ENCODE results near the gene TPST1.
"Not testable (repeated sequence)": the region's sequence is repeated elsewhere in the genome, so short reads cannot be mapped to it uniquely, and the experiment has no call there.

The TPST1 gene

DNA sequence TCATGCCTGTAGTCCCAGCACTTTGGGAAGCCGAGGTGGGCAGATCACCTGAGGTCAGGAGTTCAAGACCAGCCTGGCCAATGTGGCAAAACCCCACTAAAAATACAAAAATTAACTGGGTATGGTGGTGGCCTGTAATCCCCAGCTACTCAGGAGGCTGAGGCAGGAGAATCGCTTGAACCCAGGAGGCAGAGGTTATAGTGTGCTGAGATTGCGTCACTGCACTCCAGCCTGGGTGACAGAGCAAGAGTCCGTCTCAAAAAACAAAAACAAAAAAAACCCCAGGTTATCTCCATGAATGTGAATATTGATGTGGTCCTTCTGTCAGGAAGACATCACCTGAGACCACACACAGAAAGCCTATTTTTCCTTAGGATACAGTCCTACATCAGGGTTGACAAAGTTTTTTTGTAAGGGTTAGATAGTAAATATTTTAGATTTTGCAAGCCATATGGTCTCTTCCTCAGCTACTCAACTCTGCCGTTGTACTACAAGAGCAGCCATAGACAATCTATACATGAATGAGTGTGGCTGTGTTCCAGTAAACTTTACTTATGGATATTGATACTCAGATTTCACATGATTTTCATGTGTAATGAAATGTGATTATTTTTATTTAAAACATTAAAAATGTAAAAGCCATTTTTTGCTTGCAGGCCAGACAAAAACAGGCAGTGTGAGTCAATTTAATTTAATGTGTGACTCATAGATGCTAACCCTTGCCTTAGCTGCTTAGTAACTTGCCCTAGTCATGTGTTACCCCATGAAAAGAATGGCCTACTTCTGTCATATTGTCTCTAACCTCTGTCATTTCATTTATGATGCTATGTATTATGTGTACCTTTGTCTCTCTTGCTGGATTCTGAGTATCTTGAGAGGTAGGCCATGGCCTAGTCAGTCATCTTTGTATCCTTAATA lies 78.1 kb downstream of the TPST1 start:
- DNase-seq (ENCODE audit: low spot score), result peak; percentile 64

DNA sequence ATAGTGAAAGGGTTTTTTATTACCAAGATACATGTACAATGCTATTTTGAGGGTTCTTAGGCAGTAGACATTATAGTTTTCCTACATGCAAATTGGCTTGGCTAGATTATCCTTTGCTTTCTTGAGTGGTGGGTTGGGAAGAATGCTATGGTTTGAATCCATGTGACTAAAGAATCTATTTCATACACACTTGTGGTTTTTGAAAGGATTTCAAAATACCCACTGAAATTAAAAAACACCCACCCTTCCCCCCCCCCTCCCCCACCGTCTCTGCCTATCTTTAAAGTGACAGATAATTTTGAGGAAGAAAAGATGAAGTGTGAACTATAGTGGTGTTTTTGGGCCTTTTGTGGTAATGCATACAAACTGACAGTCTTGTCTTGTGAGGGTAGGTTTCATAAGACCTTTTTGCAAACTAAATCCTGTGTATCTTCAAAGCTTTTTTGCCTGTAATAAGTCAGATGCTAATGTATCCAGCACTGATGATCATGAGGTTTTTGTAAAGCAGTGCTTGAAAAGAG lies 90.9 kb downstream of the TPST1 start:
- DNase-seq (ENCODE audit: low spot score), result no peak

DNA sequence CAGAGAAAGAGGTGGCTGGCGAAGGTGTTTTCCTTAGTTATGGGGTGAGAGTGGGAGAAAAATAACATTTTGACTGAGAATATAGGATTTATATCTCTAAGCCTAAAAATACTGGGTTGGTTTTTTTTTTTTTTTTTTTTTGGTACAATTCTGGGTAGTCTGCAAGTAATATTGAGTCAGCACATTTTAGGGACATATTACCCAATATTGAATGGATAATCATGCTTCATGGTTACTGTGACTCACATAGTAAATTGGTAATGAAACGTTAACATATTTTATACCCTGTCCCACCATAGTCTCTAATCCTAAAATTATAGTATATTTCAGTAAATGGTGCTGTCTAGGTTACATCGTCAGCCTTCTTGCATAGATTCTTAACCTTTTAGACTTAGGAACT lies 91.4 kb downstream of the TPST1 start:
- DNase-seq (ENCODE audit: low spot score), result no peak

DNA sequence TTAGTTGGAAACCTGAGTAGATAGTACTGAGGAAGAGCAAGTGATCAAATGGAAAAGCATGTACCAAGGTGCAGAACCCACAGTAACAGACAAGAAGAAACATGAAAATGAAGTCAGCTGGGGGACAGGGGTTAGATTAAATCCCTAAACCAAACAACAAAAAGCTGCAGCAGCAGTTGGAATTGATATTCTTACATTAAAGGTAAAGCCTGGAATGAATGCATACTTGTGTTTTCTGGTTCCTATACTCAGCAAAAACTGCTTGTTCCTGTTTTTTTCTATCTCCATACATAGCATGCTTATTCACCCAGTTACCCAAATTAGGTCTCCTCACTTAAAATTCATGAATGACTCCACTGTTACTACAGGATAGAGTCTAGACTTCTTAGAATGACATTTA lies 92.4 kb downstream of the TPST1 start:
- DNase-seq (ENCODE audit: low spot score), result no peak

DNA sequence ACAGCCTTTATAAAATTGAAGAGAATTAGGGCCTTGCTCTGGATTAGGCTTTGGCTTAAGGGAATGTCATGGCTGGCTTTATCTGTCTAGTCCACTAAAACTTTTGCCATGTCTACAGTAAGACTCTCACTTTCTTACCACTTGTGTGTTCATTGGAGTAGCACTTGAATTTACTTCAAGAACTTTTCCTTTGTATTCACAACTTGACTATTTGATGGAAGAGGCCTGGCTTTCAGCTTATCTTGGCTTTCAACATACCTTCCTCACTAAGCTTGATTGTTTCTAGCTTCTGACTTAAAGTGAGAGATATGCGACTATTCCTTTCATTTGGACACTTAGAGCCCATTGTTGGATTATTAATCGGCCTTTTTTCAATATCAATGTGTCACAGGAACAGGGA lies 96.1 kb downstream of the TPST1 start:
- DNase-seq (ENCODE audit: low spot score), result no peak

DNA sequence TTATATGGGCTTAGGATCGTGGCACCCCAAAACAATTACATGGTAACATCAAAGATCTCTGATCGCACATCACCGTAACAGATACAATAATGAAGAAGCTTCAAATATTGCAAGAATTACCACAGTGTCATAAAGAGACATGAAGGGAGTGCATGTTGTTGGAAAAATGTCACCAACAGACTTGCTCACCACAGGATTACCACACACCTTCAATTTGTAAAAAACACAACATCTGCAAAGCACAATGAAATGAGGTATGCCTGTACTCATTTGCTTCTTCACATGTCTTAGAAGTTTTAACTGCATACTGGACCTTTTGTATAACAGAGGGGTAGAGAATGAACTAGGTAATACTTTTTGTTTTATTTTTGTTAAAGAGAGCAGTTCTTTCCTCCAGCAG lies 96.6 kb downstream of the TPST1 start:
- no peak for DNase-seq (ENCODE audit: low spot score)

- DNase-seq (ENCODE audit: low spot score), result no peak
These were observed 98.5 kb downstream of the TPST1 start for GRCh38 chr7:66303454-66304155.

DNA sequence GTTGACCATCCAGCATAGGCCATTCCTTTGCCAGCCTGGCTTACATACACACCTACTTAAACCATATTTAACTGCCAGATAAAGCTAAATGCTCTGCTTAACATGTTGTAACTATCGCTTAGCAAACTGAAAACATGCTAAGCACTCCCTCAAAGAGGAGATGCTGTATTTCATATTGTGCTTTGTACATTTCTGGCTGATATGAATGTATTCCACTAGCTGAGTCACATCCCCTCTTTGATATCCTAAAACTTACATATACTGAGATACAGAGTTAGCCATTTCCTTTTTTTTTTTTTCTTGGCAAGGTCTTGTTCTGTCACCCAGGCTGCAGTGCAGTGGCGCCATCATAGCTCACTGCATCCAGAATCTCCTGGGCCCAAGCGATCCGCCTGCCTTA lies 99.4 kb downstream of the TPST1 start:
- DNase-seq (ENCODE audit: low spot score), result no peak

- DNase-seq (ENCODE audit: low spot score), result no peak
These were observed 101.1 kb downstream of the TPST1 start for GRCh38 chr7:66306243-66306642.

- DNase-seq (ENCODE audit: low spot score), result no peak
These were observed 102.6 kb downstream of the TPST1 start for GRCh38 chr7:66307591-66308215.

GRCh38 chr7:66308411-66308810 lies 103.3 kb downstream of the TPST1 start:
- DNase-seq (ENCODE audit: low spot score), result no peak

DNA sequence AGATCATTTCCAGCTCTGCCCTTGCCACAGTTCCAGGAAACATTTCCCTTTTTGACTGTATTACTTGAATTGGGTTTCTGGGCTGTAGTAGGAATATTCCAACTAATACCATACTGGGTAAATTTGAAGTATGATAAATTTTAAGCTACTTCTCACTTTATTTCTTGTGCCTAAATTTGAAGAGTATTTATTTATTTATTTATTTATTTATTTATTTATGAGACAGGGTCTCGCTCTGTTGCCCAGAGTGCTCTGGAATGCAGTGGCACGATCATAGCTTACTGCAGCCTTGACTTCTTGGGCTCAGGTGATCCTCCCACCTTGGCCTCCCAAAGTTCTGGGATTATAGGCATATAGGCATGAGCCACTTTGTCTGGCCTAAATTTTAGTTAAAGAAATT lies 105.5 kb downstream of the TPST1 start:
- no peak for DNase-seq (ENCODE audit: low spot score)

DNA sequence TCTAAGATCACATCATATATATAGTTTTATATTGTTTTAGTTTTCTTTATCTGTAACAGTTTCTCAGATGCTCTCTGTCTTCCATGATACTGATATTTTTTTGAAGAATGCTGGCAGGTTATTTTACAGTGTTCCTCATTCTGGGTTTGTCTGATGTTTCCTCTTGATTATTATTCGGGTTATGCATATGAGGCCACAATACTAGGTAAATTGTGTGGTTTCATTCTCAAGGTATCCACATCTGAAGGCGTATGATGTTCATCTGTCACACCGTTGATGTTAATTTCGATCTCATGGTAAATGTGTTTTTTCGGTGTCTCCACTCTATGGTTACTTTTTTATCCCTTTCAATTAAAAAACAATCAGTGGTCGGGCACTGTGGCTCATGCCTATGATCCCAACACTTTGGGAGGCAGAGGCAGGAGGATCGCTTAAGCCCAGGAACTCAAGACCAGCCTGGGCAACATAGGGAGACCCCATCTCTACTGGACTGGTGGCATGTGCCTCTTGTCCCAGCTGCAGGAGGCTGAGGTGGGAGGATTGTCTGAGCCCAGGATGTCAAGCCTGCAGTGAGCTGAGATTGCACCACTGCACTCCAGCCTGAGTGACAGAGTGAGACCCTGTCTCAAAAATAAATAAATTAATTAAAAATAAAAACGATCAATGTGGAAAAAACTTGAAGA lies 108.9 kb downstream of the TPST1 start:
- no peak for DNase-seq (ENCODE audit: low spot score)

- no peak for DNase-seq (ENCODE audit: low spot score)
These were observed 110.1 kb downstream of the TPST1 start for GRCh38 chr7:66315192-66315591.

- no peak for DNase-seq (ENCODE audit: low spot score)
These were observed 114.4 kb downstream of the TPST1 start for GRCh38 chr7:66319407-66319979.

DNA sequence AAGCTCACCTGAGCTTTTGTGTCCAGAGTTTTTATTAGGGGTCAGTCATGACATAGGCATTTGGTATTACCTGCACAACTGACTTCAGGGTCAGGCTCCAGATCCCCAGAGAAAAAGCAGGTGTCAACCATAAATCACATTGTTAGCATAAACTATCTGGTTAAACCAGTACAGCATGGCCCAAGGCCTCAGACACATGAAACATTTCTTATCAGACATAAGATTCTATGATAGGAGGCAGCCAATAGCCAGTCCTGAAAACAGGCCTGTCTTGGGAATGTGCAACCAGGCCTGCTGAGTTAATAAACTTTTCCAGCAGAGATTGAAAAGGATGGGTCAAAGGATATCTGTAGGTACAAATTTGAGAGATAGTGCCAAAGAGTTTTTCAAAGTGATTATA lies 116.1 kb downstream of the TPST1 start:
- DNase-seq (ENCODE audit: low spot score), result no peak

- no peak for DNase-seq (ENCODE audit: low spot score)
These were observed 118.1 kb downstream of the TPST1 start for GRCh38 chr7:66323114-66323796.

GRCh38 chr7:66324985-66325384 lies 119.9 kb downstream of the TPST1 start:
- DNase-seq (ENCODE audit: low spot score), result not testable (repeated sequence)

GRCh38 chr7:66326501-66327215 lies 121.5 kb downstream of the TPST1 start:
- DNase-seq (ENCODE audit: low spot score), result no peak

DNA sequence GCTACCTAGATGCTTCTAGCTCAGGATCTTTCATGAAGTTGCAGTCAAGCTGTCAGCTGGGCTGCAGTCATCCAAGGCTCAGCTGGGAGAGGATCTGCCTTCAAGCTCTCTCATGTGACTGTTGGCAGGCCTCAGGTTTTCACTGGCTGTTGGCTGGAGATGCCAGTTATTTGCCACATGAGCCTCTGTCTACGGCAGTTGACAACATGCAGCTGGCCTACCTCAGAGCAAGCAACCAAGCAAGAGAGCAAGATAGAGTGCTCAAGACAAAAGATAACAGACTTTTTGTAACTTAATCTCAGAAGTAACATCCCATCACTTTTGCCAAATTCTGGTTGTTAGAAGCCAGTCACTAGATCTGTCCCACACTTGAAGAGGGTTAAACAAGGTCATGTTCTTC lies 125.8 kb downstream of the TPST1 start:
- peak; percentile 22 for DNase-seq (ENCODE audit: low spot score)
